Measurements from ENCODE around the gene ADAM22.

Gene ADAM22

DNA sequence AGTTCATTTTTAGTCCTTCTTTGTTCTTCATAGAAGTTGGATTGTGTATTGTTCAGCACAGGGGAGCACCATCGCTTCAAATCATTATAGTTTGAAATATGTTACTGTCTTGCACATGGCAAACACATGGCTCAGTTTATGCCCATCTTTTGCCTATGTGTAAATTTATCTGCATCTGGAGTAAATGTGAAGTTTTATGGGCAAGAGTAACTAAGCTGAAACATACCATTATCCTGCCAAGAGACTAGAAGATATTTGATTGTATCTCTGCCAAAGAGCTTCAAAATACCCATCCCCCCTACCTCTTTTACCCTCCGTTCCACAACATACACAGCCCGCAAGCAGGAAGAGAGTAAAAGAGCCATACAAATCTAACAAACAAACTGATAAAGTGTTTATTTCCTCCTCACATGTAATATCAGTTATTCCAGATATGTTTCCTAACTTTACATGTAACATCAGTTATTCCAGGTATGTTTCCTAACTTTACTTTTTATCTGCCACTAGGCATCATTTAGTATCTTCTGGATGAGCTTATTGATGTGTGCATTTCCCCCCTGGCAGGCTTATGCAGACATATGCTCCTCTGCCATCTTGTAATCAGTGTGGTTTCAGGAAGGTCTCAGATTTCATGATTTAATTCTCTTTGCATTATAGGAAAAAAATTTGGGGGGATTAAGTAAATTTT is 158.1 kb downstream of the ADAM22 start:
- TF ChIP-seq POLR2AphosphoS5 (IDR thresholded peaks at IDR 0.05; ENCODE audit: low read depth, low read length) = no peak
- no peak for TF ChIP-seq FOXP2 (optimal IDR thresholded peaks at IDR 0.05; ENCODE audit: borderline replicate concordance, extremely low read depth, extremely low read length, insufficient read depth)
- TF ChIP-seq TAF1 (IDR thresholded peaks at IDR 0.05; ENCODE audit: borderline replicate concordance, insufficient read depth, low read length) = no peak
- TF ChIP-seq, protein P1, sequence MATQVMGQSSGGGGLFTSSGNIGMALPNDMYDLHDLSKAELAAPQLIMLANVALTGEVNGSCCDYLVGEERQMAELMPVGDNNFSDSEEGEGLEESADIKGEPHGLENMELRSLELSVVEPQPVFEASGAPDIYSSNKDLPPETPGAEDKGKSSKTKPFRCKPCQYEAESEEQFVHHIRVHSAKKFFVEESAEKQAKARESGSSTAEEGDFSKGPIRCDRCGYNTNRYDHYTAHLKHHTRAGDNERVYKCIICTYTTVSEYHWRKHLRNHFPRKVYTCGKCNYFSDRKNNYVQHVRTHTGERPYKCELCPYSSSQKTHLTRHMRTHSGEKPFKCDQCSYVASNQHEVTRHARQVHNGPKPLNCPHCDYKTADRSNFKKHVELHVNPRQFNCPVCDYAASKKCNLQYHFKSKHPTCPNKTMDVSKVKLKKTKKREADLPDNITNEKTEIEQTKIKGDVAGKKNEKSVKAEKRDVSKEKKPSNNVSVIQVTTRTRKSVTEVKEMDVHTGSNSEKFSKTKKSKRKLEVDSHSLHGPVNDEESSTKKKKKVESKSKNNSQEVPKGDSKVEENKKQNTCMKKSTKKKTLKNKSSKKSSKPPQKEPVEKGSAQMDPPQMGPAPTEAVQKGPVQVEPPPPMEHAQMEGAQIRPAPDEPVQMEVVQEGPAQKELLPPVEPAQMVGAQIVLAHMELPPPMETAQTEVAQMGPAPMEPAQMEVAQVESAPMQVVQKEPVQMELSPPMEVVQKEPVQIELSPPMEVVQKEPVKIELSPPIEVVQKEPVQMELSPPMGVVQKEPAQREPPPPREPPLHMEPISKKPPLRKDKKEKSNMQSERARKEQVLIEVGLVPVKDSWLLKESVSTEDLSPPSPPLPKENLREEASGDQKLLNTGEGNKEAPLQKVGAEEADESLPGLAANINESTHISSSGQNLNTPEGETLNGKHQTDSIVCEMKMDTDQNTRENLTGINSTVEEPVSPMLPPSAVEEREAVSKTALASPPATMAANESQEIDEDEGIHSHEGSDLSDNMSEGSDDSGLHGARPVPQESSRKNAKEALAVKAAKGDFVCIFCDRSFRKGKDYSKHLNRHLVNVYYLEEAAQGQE (IDR thresholded peaks at IDR 0.05; ENCODE audit: insufficient read depth in 1 of 2, low read depth in 2 of 2, low read length in 2 of 2) = no peak

DNA sequence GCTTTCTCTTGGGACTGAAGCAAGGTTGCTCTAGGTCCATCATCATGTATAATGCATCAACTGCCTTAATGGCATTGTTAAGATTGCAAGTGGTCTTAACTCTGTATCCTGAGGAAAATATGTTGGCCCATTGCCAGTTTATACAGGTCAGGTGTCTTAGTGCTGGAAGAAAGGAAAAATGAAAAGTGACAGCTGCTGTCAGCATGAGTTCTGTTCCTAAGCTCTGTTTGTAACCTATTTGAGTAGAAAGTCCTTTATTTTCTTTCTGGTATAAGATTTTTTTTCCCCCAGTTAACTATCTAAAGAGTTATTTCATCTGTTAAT is 158.6 kb downstream of the ADAM22 start:
- TF ChIP-seq SIN3A (IDR thresholded peaks at IDR 0.05; ENCODE audit: borderline replicate concordance, insufficient read depth, low read length) (no peak), FOXP2 (optimal IDR thresholded peaks at IDR 0.05; ENCODE audit: borderline replicate concordance, extremely low read depth, extremely low read length, insufficient read depth) (no peak), TAF1 (IDR thresholded peaks at IDR 0.05; ENCODE audit: borderline replicate concordance, insufficient read depth, low read length) (no peak), POLR2AphosphoS5 (IDR thresholded peaks at IDR 0.05; ENCODE audit: low read depth, low read length) (no peak)
- TF ChIP-seq, protein P1 (IDR thresholded peaks at IDR 0.05; ENCODE audit: insufficient read depth in 1 of 2, low read depth in 2 of 2, low read length in 2 of 2) = no peak

DNA sequence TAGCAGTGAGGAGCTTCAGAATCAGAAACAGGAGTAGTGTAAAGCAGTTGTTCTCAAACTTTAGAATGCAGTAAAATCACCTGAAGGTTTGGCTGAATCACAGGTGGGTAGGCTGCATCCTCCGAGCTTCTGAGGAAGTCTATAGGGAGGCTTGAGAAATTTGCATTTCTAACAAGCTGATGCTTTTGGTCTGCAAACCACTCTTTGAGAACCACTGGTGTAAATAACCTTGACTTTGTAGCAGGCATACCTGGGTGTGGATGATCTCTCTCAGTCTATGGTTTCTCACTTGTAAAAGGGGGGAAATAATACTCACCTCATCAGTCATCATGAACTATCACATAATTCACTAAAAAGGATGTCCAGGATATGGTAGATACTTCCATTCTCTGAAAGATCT is 167.7 kb downstream of the ADAM22 start:
- TF ChIP-seq, protein P1 (IDR thresholded peaks at IDR 0.05; ENCODE audit: insufficient read depth in 1 of 2, low read depth in 2 of 2, low read length in 2 of 2) = no peak
- no peak for TF ChIP-seq POLR2AphosphoS5 (IDR thresholded peaks at IDR 0.05; ENCODE audit: low read depth, low read length)
- TF ChIP-seq TAF1 (IDR thresholded peaks at IDR 0.05; ENCODE audit: borderline replicate concordance, insufficient read depth, low read length) = no peak
- TF ChIP-seq FOXP2 (optimal IDR thresholded peaks at IDR 0.05; ENCODE audit: borderline replicate concordance, extremely low read depth, extremely low read length, insufficient read depth) = no peak
- no peak for TF ChIP-seq SIN3A (IDR thresholded peaks at IDR 0.05; ENCODE audit: borderline replicate concordance, insufficient read depth, low read length)

DNA sequence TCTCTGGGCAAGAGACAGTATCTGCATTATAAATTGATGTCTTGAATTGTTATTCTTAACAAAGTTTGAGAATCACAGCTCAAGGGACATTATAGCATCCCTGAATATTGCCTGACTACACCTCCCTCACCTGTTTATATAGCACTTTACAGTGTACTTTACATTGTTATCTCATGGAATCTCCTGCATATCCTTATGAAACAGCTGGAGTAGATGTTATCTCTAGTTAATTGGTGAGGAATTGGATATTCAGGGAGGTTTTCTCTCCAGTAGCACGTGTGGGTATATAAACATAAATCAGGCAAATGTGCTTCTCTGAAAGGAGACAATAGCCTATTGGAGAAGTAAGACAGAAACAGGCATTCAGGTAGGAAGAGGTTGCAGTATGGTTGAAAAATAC is 168.6 kb downstream of the ADAM22 start:
- TF ChIP-seq POLR2AphosphoS5 (IDR thresholded peaks at IDR 0.05; ENCODE audit: low read depth, low read length) = no peak
- no peak for TF ChIP-seq SIN3A (IDR thresholded peaks at IDR 0.05; ENCODE audit: borderline replicate concordance, insufficient read depth, low read length)
- TF ChIP-seq, protein P1 (IDR thresholded peaks at IDR 0.05; ENCODE audit: insufficient read depth in 1 of 2, low read depth in 2 of 2, low read length in 2 of 2) = no peak
- no peak for TF ChIP-seq TAF1 (IDR thresholded peaks at IDR 0.05; ENCODE audit: borderline replicate concordance, insufficient read depth, low read length)
- TF ChIP-seq FOXP2 (optimal IDR thresholded peaks at IDR 0.05; ENCODE audit: borderline replicate concordance, extremely low read depth, extremely low read length, insufficient read depth) = no peak

DNA sequence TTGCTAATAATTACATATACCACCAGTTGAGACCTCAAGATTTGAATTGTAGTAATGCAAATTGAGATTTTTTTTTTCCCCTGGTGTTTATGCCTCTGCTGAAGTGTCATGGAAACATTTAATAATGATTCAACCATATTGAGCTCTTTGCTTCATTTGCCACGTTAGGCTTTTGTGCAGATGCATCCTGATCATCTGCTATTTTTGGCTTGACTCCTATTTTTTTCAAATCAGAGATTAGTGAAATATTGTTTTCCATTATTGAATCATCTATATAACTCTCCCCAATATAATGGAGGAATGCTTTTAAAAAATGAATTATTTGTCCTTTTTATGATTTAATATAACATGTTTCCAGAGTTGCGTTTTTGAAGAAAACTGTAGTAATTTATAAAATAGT is 170.7 kb downstream of the ADAM22 start:
- TF ChIP-seq, protein P1 (IDR thresholded peaks at IDR 0.05; ENCODE audit: insufficient read depth in 1 of 2, low read depth in 2 of 2, low read length in 2 of 2) = no peak
- TF ChIP-seq SIN3A (IDR thresholded peaks at IDR 0.05; ENCODE audit: borderline replicate concordance, insufficient read depth, low read length) = no peak
- TF ChIP-seq TAF1 (IDR thresholded peaks at IDR 0.05; ENCODE audit: borderline replicate concordance, insufficient read depth, low read length) = no peak
- no peak for TF ChIP-seq POLR2AphosphoS5 (IDR thresholded peaks at IDR 0.05; ENCODE audit: low read depth, low read length)
- no peak for TF ChIP-seq FOXP2 (optimal IDR thresholded peaks at IDR 0.05; ENCODE audit: borderline replicate concordance, extremely low read depth, extremely low read length, insufficient read depth)

Measured in PFSK-1 (cell line).